Psoas muscle (tissue), 8 donors: ENCODE measurements around the gene GHR. TPM values are rescaled to one million over a fixed set of nuclear protein-coding genes. Genes with fewer than 3 reads are reported as not detected.

Experiments
- ATAC-seq, 4 donors: fragments of 200-7000 bp; cut with Tn5 transposase; one replicate each; pipeline ENCODE4 v1.9.1; 2020; ENCODE audit warnings: moderate library complexity in 3 of 4, mild to moderate bottlenecking in 2 of 4
- DNase-seq, 2 donors: peaks; one replicate each; pipeline ENCODE4 v3.0.0-alpha.2; 2020
- H3K27ac ChIP-seq: fragments of 200-600 bp; one replicate; pipeline ENCODE4 v1.8.0; 2022
- H3K27me3 ChIP-seq, 3 donors: fragments of 200-600 bp in 1 of 3; one replicate each; pipeline versions ENCODE4 v1.6.1 to v1.8.0; 2013 to 2022; ENCODE audit warnings: low read length in 2 of 3, mild to moderate bottlenecking in 2 of 3, moderate library complexity in 1 of 3; ENCODE audit not compliant: insufficient read depth in 3 of 3
- H3K36me3 ChIP-seq, 2 donors: fragments of 200-600 bp in 1 of 2; one replicate each; pipeline versions ENCODE4 v1.6.1 to v1.8.0; 2013 to 2022; ENCODE audit warnings: low read depth in 1 of 2, mild to moderate bottlenecking in 1 of 2, moderate library complexity in 1 of 2; ENCODE audit not compliant: insufficient read depth in 1 of 2
- H3K4me1 ChIP-seq: fragments of 200-600 bp; one replicate; pipeline ENCODE4 v1.8.0; 2022
- H3K4me3 ChIP-seq: fragments of 200-600 bp; one replicate; pipeline ENCODE4 v1.8.0; 2022; ENCODE audit warnings: mild to moderate bottlenecking
- H3K9me3 ChIP-seq: fragments of 200-600 bp; one replicate; pipeline ENCODE4 v1.8.0; 2022
- CTCF ChIP-seq: fragments of 200-600 bp; IDR thresholded peaks from one replicate; pipeline ENCODE4 v1.8.0; 2022; ENCODE audit warnings: antibody characterized with exemption
- WGBS, 3 donors: extraction: QIAGEN DNeasy Blood & Tissue Kit; methylation state at CpG; one replicate each; pipeline versions ENCODE4 v1.1.6 to v1.1.7; 2013; 5-methylcytosine and 5-hydroxymethylcytosine counted together
- intact Hi-C, 2 donors: fragments of 100-400 bp; cut with DNase I; formaldehyde crosslinking; loops; one replicate each; pipeline versions ENCODE4 v1.11.0 to v1.14.2; 2022
- polyA plus RNA-seq, 3 donors: library from polyadenylated mRNA; stranded (reverse); fragments of 200-250 nt; gene quantifications; one replicate each; pipeline ENCODE4 v1.2.3, GENCODE V29; 2013
- total RNA-seq, 4 donors: library from RNA; stranded (reverse); fragmentation: NEBNext Ultra II Directional in 2 of 4; extraction: Animal tissue kit (Norgen Biotek cat#: 25700) in 2 of 4; gene quantifications; one replicate each; pipeline versions ENCODE4 v1.2.1 to v1.2.4, GENCODE V29; 2021 to 2023
- donor health status: healthy with polysubstance abuse.
- donor health status: DM: no; HTN: no; CAD: no; lungs with moderate emphysema.
- donor health status: Bipolar disorder and iron deficiency.
- donor health status: healthy.
- donor health status: DM: yes; HTN: yes; CAD: no.
- donor health status: DM: no; HTN: no; CAD: no.
- donor health status: DM: no; HTN: no; CAD: no.
- donor health status: DM: yes; HTN: yes; CAD: no.

GHR gene
- total and polyA plus RNA-seq, 7 donors: 12.4 to 60.3 (median 32.1) TPM

- intact Hi-C loops: loop anchor here in 1 of 2 donors (5.0 kb wide), 1 partner anchor 67 kb away; no protein-coding TSS in a partner anchor
These were observed 167.3 kb downstream of the GHR start for GRCh38 chr5:42590566-42590965.

GRCh38 chr5:42591015-42591414 is 167.8 kb downstream of the GHR start:
- Histone ChIP-seq H3K9me3 (no peaks in the 10 kb centered on the region), H3K27ac (peak overlapping the region; percentile 74), H3K4me1 (peaks cover 74% of the 10 kb centered on the region), H3K36me3 (no peaks in the 10 kb centered on the region), H3K4me3 (peak overlapping the region; percentile 35), H3K27me3 (no peaks in the 10 kb centered on the region)
- no peak for TF ChIP-seq CTCF
- peak; percentile 75 to 85 (median 84) for ATAC-seq
- intact Hi-C loops: loop anchor here in 1 of 2 donors (5.0 kb wide), 1 partner anchor 66 kb away; no protein-coding TSS in a partner anchor
- 1 to 3% (median 2%) methylated on average over 7 of the region's 7 CpGs for whole genome bisulfite sequencing, 3 donors
- peak; percentile 18 to 77 for DNase-seq

More at GRCh38 chr5:42590566-42590965, 167.3 kb downstream of the GHR start:
- DNase-seq (no peak), ATAC-seq (peak; percentile 57 to 65 (median 61))
- peak overlapping the region; percentile 74 for H3K27ac ChIP-seq
- H3K36me3 ChIP-seq: no peaks in the 10 kb centered on the region
- no peak for TF ChIP-seq CTCF
- no peaks in the 10 kb centered on the region for H3K9me3 ChIP-seq
- H3K4me1 ChIP-seq: peaks cover 78% of the 10 kb centered on the region
- no peaks in the 10 kb centered on the region for H3K27me3 ChIP-seq
- peak overlapping the region; percentile 35 for H3K4me3 ChIP-seq

GRCh38 chr5:42592401-42593140 is 169.3 kb downstream of the GHR start:
- DNase-seq: no peak

GRCh38 chr5:42593591-42593990 is 170.4 kb downstream of the GHR start:
- no peak for TF ChIP-seq CTCF
- H3K27me3 ChIP-seq: no peaks in the 10 kb centered on the region
- ATAC-seq (no peak), DNase-seq (no peak)
- intact Hi-C loops: loop anchor here in 1 of 2 donors (5.0 kb wide), 1 partner anchor 64 kb away; no protein-coding TSS in a partner anchor
- H3K9me3 ChIP-seq: no peaks in the 10 kb centered on the region
- H3K4me1 ChIP-seq: peaks cover 72% of the 10 kb centered on the region
- H3K36me3 ChIP-seq: no peaks in the 10 kb centered on the region
- no peak overlapping the region for H3K4me3 ChIP-seq
- peak overlapping the region; percentile 82 for H3K27ac ChIP-seq

More at GRCh38 chr5:42592401-42593140, 169.3 kb downstream of the GHR start:
- intact Hi-C loops: loop anchor here in 1 of 2 donors (5.0 kb wide), 1 partner anchor 65 kb away; no protein-coding TSS in a partner anchor
- 91 to 93% (median 92%) methylated on average over 5 of the region's 5 CpGs for WGBS, 3 donors
- Histone ChIP-seq H3K27me3 (no peaks in the 10 kb centered on the region), H3K27ac (peak overlapping the region; percentile 82), H3K9me3 (no peaks in the 10 kb centered on the region), H3K36me3 (no peaks in the 10 kb centered on the region), H3K4me3 (no peak overlapping the region), H3K4me1 (peaks cover 72% of the 10 kb centered on the region)
- TF ChIP-seq CTCF: no peak
- ATAC-seq: no peak
